Activated CD4-positive, alpha-beta memory T cell treated with anti-CD3 and anti-CD28 coated beads, Interleukin-2, amount 10 ng/mL, durations not matched to agents 7 days and 5 days (primary cell): Measurements from ENCODE around the gene NTMT1. TPM values are rescaled to one million over a fixed set of nuclear protein-coding genes. Genes with fewer than 3 reads are reported as not detected.
A peak's percentile ranks its signal among the peaks of the same experiment; 100 is the strongest.
"Not testable (repeated sequence)": the region's sequence is repeated elsewhere in the genome, so short reads cannot be mapped to it uniquely, and the experiment has no call there.

Source experiments
- CTCF ChIA-PET: fragments of 350-600 bp; sonication (Branson Sonifier 250); formaldehyde crosslinking; loops from one replicate; lab custom pipeline; 2021; ENCODE audit warnings: antibody characterized with exemption, inconsistent platforms; lab: Charles Lee
- POLR2A ChIA-PET: fragments of 350-600 bp; sonication (Branson Sonifier 250); formaldehyde crosslinking; loops from one replicate; lab custom pipeline; 2021; ENCODE audit warnings: antibody characterized with exemption; lab: Charles Lee
- DNase-seq: peaks from one replicate; pipeline ENCODE4 v3.0.0-alpha.2; 2020
- H3K27ac Mint-ChIP-seq: one replicate; pipeline ENCODE4 v1.8.0; 2021; ENCODE audit warnings: mild to moderate bottlenecking, mixed read lengths
- H3K27me3 Mint-ChIP-seq: one replicate; pipeline ENCODE4 v1.8.0; 2021; ENCODE audit warnings: mixed read lengths
- H3K36me3 Mint-ChIP-seq: one replicate; pipeline ENCODE4 v1.8.0; 2021; ENCODE audit warnings: low read depth, mixed read lengths
- H3K4me1 Mint-ChIP-seq: one replicate; pipeline ENCODE4 v1.8.0; 2021; ENCODE audit warnings: mixed read lengths
- H3K4me3 Mint-ChIP-seq: one replicate; pipeline ENCODE4 v1.8.0; 2021; ENCODE audit warnings: mild to moderate bottlenecking, mixed read lengths
- H3K9me3 Mint-ChIP-seq: one replicate; pipeline ENCODE4 v1.8.0; 2021; ENCODE audit warnings: mixed read lengths
- total RNA-seq, 2 experiments: library from RNA; stranded (reverse); gene quantifications; one replicate each; pipeline ENCODE4 v1.2.3, GENCODE V29; 2021

Gene NTMT1
- total RNA-seq, 2 experiments from 2014 or later = 34.2 to 38.7 TPM

GRCh38 chr9:129633848-129634247 is 7.9 kb downstream of the NTMT1 start:
- Mint-ChIP-seq H3K27me3 (no peaks in the 10 kb centered on the region), H3K9me3 (no peaks in the 10 kb centered on the region), H3K4me1 (peaks cover 34% of the 10 kb centered on the region), H3K4me3 (no peak overlapping the region), H3K27ac (no peak overlapping the region), H3K36me3 (peaks cover 37% of the 10 kb centered on the region)
- DNase-seq = no peak
- ChIA-PET CTCF (interaction anchor here (1.9 kb wide), 1 partner anchor 10 kb away, joined by 9 read pairs; no protein-coding TSS in a partner anchor), POLR2A (no interaction called here)

- peaks cover 40% of the 10 kb centered on the region for H3K36me3 Mint-ChIP-seq
- H3K27me3 Mint-ChIP-seq = no peaks in the 10 kb centered on the region
- peaks cover 28% of the 10 kb centered on the region for H3K4me1 Mint-ChIP-seq
- ChIA-PET POLR2A (interaction anchor here (1.4 kb wide), 1 partner anchor 9 kb away, joined by 8 read pairs; the partner anchor contains the start of gene NTMT1), CTCF (no interaction called here)
- H3K27ac Mint-ChIP-seq = no peak overlapping the region
- no peak for DNase-seq
- no peak overlapping the region for H3K4me3 Mint-ChIP-seq
- no peaks in the 10 kb centered on the region for H3K9me3 Mint-ChIP-seq
These were observed 9.4 kb downstream of the NTMT1 start for GRCh38 chr9:129635099-129636065.

GRCh38 chr9:129636343-129636742 is 10.4 kb downstream of the NTMT1 start:
- H3K27me3 Mint-ChIP-seq = not testable (repeated sequence)
- H3K36me3 Mint-ChIP-seq = peaks cover 37% of the 10 kb centered on the region
- POLR2A ChIA-PET = interaction anchor here (1.4 to 5.9 kb wide), 2 partner anchors 10 to 11 kb away, joined by 8 to 44 read pairs; partner anchors contain the start of gene NTMT1

GRCh38 chr9:129637102-129637501 is 11.1 kb downstream of the NTMT1 start:
- no peaks in the 10 kb centered on the region for H3K27me3 Mint-ChIP-seq
- H3K27ac Mint-ChIP-seq = no peak overlapping the region
- H3K4me1 Mint-ChIP-seq = peaks cover 25% of the 10 kb centered on the region
- CTCF ChIA-PET = interaction anchor here (7.5 kb wide), 1 partner anchor 12 kb away, joined by 51 read pairs; the partner anchor contains the start of gene NTMT1
- no peaks in the 10 kb centered on the region for H3K9me3 Mint-ChIP-seq
- no peak overlapping the region for H3K4me3 Mint-ChIP-seq
- no peak for DNase-seq
- POLR2A ChIA-PET = interaction anchor here (1.4 to 5.9 kb wide), 2 partner anchors 11 to 498 kb away, joined by 3 to 44 read pairs; partner anchors contain the start of gene NTMT1
- H3K36me3 Mint-ChIP-seq = peaks cover 37% of the 10 kb centered on the region

More at GRCh38 chr9:129636343-129636742, 10.4 kb downstream of the NTMT1 start:
- H3K4me3 Mint-ChIP-seq, H3K9me3 Mint-ChIP-seq, CTCF ChIA-PET, H3K27ac Mint-ChIP-seq, DNase-seq: not testable (repeated sequence)
- peaks cover 30% of the 10 kb centered on the region for H3K4me1 Mint-ChIP-seq

DNA sequence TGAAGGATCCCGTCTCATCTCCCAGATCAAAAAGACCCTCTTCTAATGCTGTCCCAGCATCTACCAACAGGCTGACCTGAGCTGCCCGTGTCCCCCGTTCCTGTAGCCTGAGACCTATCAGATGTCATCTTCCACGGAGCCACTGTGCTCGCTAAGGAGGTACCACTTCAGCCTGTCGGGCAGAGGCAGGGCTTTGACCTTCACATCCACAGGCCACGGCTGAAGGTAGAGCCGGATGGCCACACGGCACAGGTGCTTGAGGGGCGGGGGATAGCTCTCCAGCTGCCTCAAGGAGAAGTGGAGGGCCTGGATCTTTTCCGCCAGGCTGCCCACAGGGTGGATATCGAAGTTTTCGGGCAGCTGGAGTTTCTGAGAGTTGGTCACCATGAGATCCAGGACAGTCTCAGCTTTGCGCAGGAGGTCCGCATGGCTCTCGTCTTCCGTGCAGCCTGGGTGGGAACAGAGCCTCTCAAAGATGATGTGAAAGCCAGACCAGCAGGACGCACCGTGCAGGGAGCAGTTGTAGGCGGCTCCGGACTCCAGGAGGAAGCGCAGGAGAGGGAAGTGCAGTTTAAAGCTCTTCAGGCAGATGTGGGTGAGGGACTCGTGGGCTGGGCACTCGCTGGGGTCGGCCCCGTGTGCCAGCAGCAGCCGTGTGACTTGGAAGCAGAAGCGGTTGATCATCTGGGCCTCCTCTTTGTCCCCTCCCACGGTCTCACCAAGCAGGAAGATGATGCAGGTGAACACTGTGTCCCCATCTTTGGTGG is 11.9 kb downstream of the NTMT1 start:
- peaks cover 30% of the 10 kb centered on the region for H3K36me3 Mint-ChIP-seq
- no peaks in the 10 kb centered on the region for H3K9me3 Mint-ChIP-seq
- H3K27ac Mint-ChIP-seq = peak overlapping the region; percentile 41
- ChIA-PET CTCF (interaction anchor here (2.8 to 7.5 kb wide), 2 partner anchors 12 to 146 kb away, joined by 13 to 51 read pairs; partner anchors contain the start of gene NTMT1), POLR2A (interaction anchor here (0.9 to 5.9 kb wide), 3 partner anchors 8 to 499 kb away, joined by 3 to 44 read pairs (median 3); partner anchors contain the start of gene NTMT1)
- no peaks in the 10 kb centered on the region for H3K27me3 Mint-ChIP-seq
- H3K4me1 Mint-ChIP-seq = peaks cover 25% of the 10 kb centered on the region
- H3K4me3 Mint-ChIP-seq = no peak overlapping the region
- DNase-seq = no peak

DNA sequence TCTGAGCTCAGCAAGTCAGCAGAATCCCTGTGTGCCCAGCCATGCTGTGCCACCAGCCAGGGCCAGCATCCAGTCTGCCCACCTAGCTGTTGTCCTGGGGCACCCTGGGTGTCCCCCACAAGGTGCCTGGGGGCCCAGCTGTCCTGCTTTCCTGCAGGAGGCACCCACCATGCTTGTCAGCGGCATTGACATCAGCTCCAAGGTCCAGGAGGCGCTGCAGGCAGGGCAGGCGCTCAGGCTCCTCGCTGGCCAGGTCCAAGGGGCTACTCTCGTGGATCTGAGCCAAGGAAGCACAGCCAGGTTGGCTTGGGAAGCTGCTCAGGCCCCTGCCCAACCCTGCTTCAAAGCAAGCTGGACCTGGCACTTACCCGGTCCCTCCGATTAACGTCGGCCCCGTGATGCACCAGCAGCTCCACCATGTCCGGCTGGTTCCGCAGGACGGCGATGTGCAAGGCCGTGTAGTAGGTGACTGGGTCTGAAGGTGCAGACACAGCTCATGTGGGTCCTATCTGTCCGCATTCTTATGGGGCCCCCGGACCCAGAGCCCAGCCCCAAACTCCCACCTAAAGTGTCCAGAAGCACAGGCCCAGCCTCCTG is 13.2 kb downstream of the NTMT1 start:
- Mint-ChIP-seq H3K9me3 (no peaks in the 10 kb centered on the region), H3K4me1 (peaks cover 25% of the 10 kb centered on the region), H3K27me3 (no peaks in the 10 kb centered on the region), H3K36me3 (peaks cover 27% of the 10 kb centered on the region), H3K4me3 (no peak overlapping the region), H3K27ac (no peak overlapping the region)
- ChIA-PET POLR2A (interaction anchor here (5.9 kb wide), 1 partner anchor 14 kb away, joined by 44 read pairs; the partner anchor contains the start of gene NTMT1), CTCF (interaction anchor here (0.6 to 7.5 kb wide), 3 partner anchors 14 to 145 kb away, joined by 3 to 51 read pairs (median 13); partner anchors contain the start of gene NTMT1)
- no peak for DNase-seq

DNA sequence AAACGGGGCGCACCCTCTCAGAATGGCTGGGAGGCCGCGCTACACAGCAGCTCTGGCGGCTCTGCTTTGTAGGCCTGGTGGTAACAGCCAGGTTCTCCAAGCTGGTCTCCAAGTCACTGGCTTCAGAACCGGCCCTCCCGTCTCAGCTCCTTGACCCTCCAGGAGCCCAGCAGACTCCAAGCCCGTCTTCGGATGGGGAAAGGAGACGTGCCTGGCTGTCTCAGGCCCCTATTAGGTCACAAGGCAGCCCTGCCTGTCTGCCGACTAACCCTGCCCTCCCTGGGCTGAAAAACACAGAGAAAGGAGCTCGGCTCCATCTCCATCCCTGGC is 13.8 kb downstream of the NTMT1 start:
- no peaks in the 10 kb centered on the region for H3K9me3 Mint-ChIP-seq
- H3K27ac Mint-ChIP-seq = no peak overlapping the region
- peak overlapping the region; percentile 81 for H3K4me3 Mint-ChIP-seq

DNA sequence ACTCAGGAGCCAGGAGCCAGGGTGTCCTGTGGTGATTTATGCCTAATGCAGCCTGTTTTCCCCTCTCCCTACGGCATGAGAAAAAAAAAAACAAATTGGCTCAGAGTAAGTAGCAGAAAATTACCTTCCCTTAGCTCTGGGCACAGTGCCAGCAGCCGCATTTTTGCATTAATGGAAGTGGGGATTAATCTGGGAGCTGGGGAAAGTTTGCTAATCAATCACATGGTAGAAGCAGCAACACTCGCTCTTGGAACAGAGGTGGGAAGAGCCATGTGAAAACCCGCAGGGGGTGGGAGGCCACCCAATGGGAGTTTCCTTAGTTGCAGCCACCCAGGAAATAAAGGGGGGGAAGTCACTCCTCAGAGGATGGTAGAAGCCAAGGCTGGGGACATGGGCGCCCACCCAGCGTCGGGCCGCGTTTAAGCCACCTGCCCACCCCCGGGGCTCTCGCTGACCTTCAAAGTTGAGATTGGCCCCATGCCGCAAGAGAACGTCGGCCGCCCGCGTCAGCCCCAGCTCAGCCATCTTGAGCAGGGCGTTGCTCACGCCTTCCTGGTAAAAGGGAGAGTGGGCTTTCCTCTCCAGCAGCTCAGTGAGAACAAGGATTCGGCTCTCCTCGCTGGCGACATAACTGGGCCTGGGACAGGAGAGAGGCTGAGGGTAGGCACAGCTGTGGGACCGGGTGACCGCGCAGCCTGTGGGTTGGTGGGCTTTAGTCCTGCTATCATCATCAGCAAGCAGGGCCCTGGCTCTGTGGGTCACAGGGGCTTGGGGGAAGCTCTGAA is 14.3 kb downstream of the NTMT1 start:
- peaks cover 25% of the 10 kb centered on the region for H3K4me1 Mint-ChIP-seq
- peak overlapping the region; percentile 81 for H3K4me3 Mint-ChIP-seq
- H3K9me3 Mint-ChIP-seq = no peaks in the 10 kb centered on the region
- no peak overlapping the region for H3K27ac Mint-ChIP-seq
- ChIA-PET POLR2A (interaction anchor here (2.0 to 5.9 kb wide), 2 partner anchors 10 to 15 kb away, joined by 10 to 44 read pairs; partner anchors contain the start of gene NTMT1), CTCF (interaction anchor here (1.2 to 7.5 kb wide), 3 partner anchors 15 to 143 kb away, joined by 4 to 51 read pairs (median 13); partner anchors contain the start of gene NTMT1)
- H3K27me3 Mint-ChIP-seq = no peaks in the 10 kb centered on the region
- peaks cover 21% of the 10 kb centered on the region for H3K36me3 Mint-ChIP-seq
- DNase-seq = no peak

More for the DNA sequence above, 13.8 kb downstream of the NTMT1 start:
- ChIA-PET POLR2A (interaction anchor here (5.9 kb wide), 1 partner anchor 14 kb away, joined by 44 read pairs; the partner anchor contains the start of gene NTMT1), CTCF (interaction anchor here (0.6 to 7.5 kb wide), 4 partner anchors 14 to 144 kb away, joined by 3 to 51 read pairs (median 8); partner anchors contain the start of gene NTMT1)
- Mint-ChIP-seq H3K4me1 (peaks cover 25% of the 10 kb centered on the region), H3K27me3 (no peaks in the 10 kb centered on the region), H3K36me3 (peaks cover 26% of the 10 kb centered on the region)
- no peak for DNase-seq

GRCh38 chr9:129640871-129641749 is 15.1 kb downstream of the NTMT1 start:
- peak overlapping the region; percentile 81 for H3K4me3 Mint-ChIP-seq
- H3K27me3 Mint-ChIP-seq = no peaks in the 10 kb centered on the region
- ChIA-PET POLR2A (interaction anchor here (0.8 to 5.9 kb wide), 3 partner anchors 11 to 530 kb away, joined by 3 to 44 read pairs (median 10); partner anchors contain the start of genes CRAT, NTMT1 and PTPA), CTCF (interaction anchor here (1.2 to 7.5 kb wide), 3 partner anchors 16 to 143 kb away, joined by 4 to 51 read pairs (median 13); partner anchors contain the start of gene NTMT1)
- peak overlapping the region; percentile 73 for H3K27ac Mint-ChIP-seq
- peaks cover 25% of the 10 kb centered on the region for H3K4me1 Mint-ChIP-seq
- no peaks in the 10 kb centered on the region for H3K9me3 Mint-ChIP-seq
- DNase-seq = no peak
- peaks cover 15% of the 10 kb centered on the region for H3K36me3 Mint-ChIP-seq

DNA sequence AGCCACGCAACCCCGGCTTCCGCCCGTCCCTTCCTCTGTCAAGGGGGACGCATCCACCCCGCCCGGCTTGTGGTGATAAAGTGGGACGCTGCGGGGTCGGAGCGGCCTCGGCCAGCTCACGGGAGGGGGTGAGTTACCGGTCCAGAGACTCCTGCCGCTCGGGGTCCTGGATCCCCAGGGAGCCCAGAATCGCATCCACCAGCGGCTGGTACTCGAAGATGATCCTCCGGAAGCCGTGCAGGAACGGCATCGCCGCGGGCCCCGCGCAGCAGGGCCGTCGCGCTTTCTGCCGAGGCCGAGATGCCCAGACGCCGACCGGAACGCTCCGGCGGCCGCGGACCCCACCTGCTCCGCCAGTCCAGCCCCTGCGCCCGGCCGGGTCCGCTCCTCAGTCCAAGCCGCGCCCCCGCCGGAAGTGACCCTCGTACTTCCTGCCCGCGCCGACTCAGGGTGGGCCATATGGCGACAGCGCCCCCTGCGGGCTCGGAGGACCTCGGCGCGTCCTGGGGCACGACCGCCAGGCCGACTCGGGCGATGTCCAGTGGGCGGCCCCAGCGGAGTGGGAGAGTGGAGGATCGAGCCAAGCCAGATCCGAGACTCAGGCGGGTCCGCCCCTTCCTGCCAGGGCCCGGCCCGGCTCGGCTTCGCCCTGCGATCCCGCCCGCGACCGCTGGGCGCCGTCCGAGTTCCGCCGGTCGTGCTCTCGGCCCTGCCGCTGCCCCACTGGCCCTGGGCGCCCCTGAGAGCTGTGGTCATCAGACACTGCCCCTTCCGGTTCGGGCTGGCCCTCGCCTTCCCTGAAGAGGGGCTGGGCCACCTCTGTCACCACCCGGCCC is 16.0 kb downstream of the NTMT1 start, which contains the start of gene ASB6:
ASB6 (minus strand) TSS at position 402 of the 836 bp plus-strand sequence; CDS start at position 250, 152 bp downstream.
- POLR2A ChIA-PET = interaction anchor here (0.8 to 5.9 kb wide), 3 partner anchors 12 to 531 kb away, joined by 3 to 44 read pairs (median 10); partner anchors contain the start of genes CRAT, NTMT1 and PTPA
- Mint-ChIP-seq H3K36me3 (peaks cover 15% of the 10 kb centered on the region), H3K27me3 (no peaks in the 10 kb centered on the region), H3K4me3 (peak within 1 kb of the TSS; percentile 81), H3K9me3 (no peaks in the 10 kb centered on the region), H3K27ac (peak within 1 kb of the TSS; percentile 73), H3K4me1 (peaks cover 25% of the 10 kb centered on the region)
- CTCF ChIA-PET = interaction anchor here (0.7 to 7.5 kb wide), 9 partner anchors 17 to 510 kb away, joined by 3 to 51 read pairs (median 6); partner anchors contain the start of gene NTMT1
- peak; percentile 94 for DNase-seq
